A673 (cell line): ENCODE measurements around the gene RALGPS1.

Experiments used
- CTCF ChIP-seq: fragments of 300-800, 200-600 bp; sonication (generic); conservative IDR thresholded peaks from 2 replicates; pipeline ENCODE4 v1.5.1; 2017; ENCODE audit warnings: low read depth, mild to moderate bottlenecking, antibody characterized with exemption, low read length, moderate library complexity, mixed read lengths
- EZH2 ChIP-seq: fragments of 200-600 bp; sonication (generic); IDR thresholded peaks from 2 replicates; pipeline ENCODE4 v1.6.1; 2017; ENCODE audit warnings: borderline replicate concordance, low read depth, mild to moderate bottlenecking, mixed read lengths, antibody characterized with exemption, low read length; ENCODE audit not compliant: poor library complexity, severe bottlenecking

DNA sequence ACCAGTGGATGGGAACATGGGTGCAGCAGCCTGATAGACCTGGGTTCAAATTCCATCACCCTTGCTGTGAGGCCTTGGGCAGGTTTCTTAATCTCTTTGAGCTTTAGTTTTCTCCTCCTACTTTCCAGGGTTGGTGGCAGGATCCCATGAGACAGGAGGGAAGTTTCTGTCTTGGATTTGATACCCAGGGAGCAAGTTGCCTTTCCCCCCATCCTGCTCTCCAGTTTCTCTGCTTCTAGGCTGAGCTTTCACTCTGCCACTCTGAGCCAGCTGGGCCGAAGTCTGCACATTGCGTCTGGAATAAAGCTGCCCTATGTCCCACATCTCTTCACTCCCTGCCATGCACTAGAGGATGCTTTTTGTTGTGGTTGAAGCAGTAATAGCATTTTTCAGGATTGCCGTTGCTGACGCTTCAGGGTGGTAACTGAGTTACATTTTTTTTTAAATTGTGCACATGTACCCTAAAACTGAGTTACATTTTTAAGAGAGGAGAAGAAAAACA, 248.3 kb downstream of the RALGPS1 start:
- TF ChIP-seq CTCF, result no peak
- TF ChIP-seq EZH2, result no peak
